ENCODE results near the gene GLIPR1L2. TPM values are rescaled to one million over a fixed set of nuclear protein-coding genes. Genes with fewer than 3 reads are reported as not detected.
"Not testable (repeated sequence)": the region's sequence is repeated elsewhere in the genome, so short reads cannot be mapped to it uniquely, and the experiment has no call there.

Gene GLIPR1L2
- total RNA-seq (2012; rRNA removed) = 0.22 and 0.25 TPM in 2 replicates

GRCh38 chr12:75390899-75391538, at the start of gene GLIPR1L2:
GLIPR1L2 (plus strand) TSS chr12:75391089; CDS start chr12:75391117, 28 bp downstream.
- Histone ChIP-seq H3K27me3 (ENCODE audit: control insufficient read depth, insufficient read depth, low read length) (no peaks in the 10 kb centered on the region), H3K9me3 (replicated peaks; ENCODE audit: low read length) (no peaks in the 10 kb centered on the region), H3K36me3 (ENCODE audit: insufficient read depth, low read length) (no peaks in the 10 kb centered on the region), H3K4me1 (ENCODE audit: control insufficient read depth, insufficient read depth, low read length) (peaks cover 26% of the 10 kb centered on the region), H3K9ac (ENCODE audit: low read depth, low read length) (peak within 1 kb of the TSS; percentile 84), H3K4me2 (ENCODE audit: low read length) (peak within 1 kb of the TSS; percentile 89), H3K4me3 (ENCODE audit: low read length) (peak within 1 kb of the TSS; percentile 74)

- no peaks in the 10 kb centered on the region for H3K27me3 ChIP-seq (ENCODE audit: control insufficient read depth, insufficient read depth, low read length)
- no peaks in the 10 kb centered on the region for H3K9me3 ChIP-seq (replicated peaks; ENCODE audit: low read length)
- H3K36me3 ChIP-seq (ENCODE audit: insufficient read depth, low read length) = no peaks in the 10 kb centered on the region
Observed at GRCh38 chr12:75341873-75342272, 49.0 kb upstream of the GLIPR1L2 start.

GRCh38 chr12:75345531-75345930, 45.4 kb upstream of the GLIPR1L2 start:
- Histone ChIP-seq H3K36me3 (ENCODE audit: insufficient read depth, low read length) (no peaks in the 10 kb centered on the region), H3K4me2 (ENCODE audit: low read length) (no peak overlapping the region), H3K9ac (ENCODE audit: low read depth, low read length) (no peak overlapping the region), H3K4me3 (ENCODE audit: low read length) (no peak overlapping the region), H3K9me3 (replicated peaks; ENCODE audit: low read length) (no peaks in the 10 kb centered on the region), H3K27me3 (ENCODE audit: control insufficient read depth, insufficient read depth, low read length) (no peaks in the 10 kb centered on the region), H3K4me1 (ENCODE audit: control insufficient read depth, insufficient read depth, low read length) (peaks cover 2% of the 10 kb centered on the region)

More at GRCh38 chr12:75341873-75342272, 49.0 kb upstream of the GLIPR1L2 start:
- Histone ChIP-seq H3K4me1 (ENCODE audit: control insufficient read depth, insufficient read depth, low read length) (peaks cover 2% of the 10 kb centered on the region), H3K4me3 (ENCODE audit: low read length) (no peak overlapping the region), H3K9ac (ENCODE audit: low read depth, low read length) (no peak overlapping the region), H3K4me2 (ENCODE audit: low read length) (no peak overlapping the region)

GRCh38 chr12:75346215-75346614, 44.7 kb upstream of the GLIPR1L2 start:
- not testable (repeated sequence) for H3K4me2 ChIP-seq (ENCODE audit: low read length); H3K9ac ChIP-seq (ENCODE audit: low read depth, low read length); H3K9me3 ChIP-seq (replicated peaks; ENCODE audit: low read length); H3K27me3 ChIP-seq (ENCODE audit: control insufficient read depth, insufficient read depth, low read length); H3K4me1 ChIP-seq (ENCODE audit: control insufficient read depth, insufficient read depth, low read length); H3K36me3 ChIP-seq (ENCODE audit: insufficient read depth, low read length); H3K4me3 ChIP-seq (ENCODE audit: low read length)

GRCh38 chr12:75349946-75350345, 40.9 kb upstream of the GLIPR1L2 start:
- Histone ChIP-seq H3K9me3 (replicated peaks; ENCODE audit: low read length) (no peaks in the 10 kb centered on the region), H3K9ac (ENCODE audit: low read depth, low read length) (no peak overlapping the region), H3K4me3 (ENCODE audit: low read length) (no peak overlapping the region), H3K4me1 (ENCODE audit: control insufficient read depth, insufficient read depth, low read length) (peaks cover 2% of the 10 kb centered on the region), H3K4me2 (ENCODE audit: low read length) (no peak overlapping the region), H3K36me3 (ENCODE audit: insufficient read depth, low read length) (no peaks in the 10 kb centered on the region), H3K27me3 (ENCODE audit: control insufficient read depth, insufficient read depth, low read length) (no peaks in the 10 kb centered on the region)

- H3K4me2 ChIP-seq (ENCODE audit: low read length) = no peak overlapping the region
- H3K9me3 ChIP-seq (replicated peaks; ENCODE audit: low read length) = no peaks in the 10 kb centered on the region
- H3K4me1 ChIP-seq (ENCODE audit: control insufficient read depth, insufficient read depth, low read length) = peaks cover 2% of the 10 kb centered on the region
- no peak overlapping the region for H3K9ac ChIP-seq (ENCODE audit: low read depth, low read length)
- no peak overlapping the region for H3K4me3 ChIP-seq (ENCODE audit: low read length)
- no peaks in the 10 kb centered on the region for H3K27me3 ChIP-seq (ENCODE audit: control insufficient read depth, insufficient read depth, low read length)
- no peaks in the 10 kb centered on the region for H3K36me3 ChIP-seq (ENCODE audit: insufficient read depth, low read length)
Observed at GRCh38 chr12:75350413-75350812, 40.5 kb upstream of the GLIPR1L2 start.

GRCh38 chr12:75354011-75354410, 36.9 kb upstream of the GLIPR1L2 start:
- Histone ChIP-seq H3K9me3 (replicated peaks; ENCODE audit: low read length) (no peaks in the 10 kb centered on the region), H3K4me2 (ENCODE audit: low read length) (no peak overlapping the region), H3K9ac (ENCODE audit: low read depth, low read length) (no peak overlapping the region)

GRCh38 chr12:75360920-75361319, 30.0 kb upstream of the GLIPR1L2 start:
- H3K9ac ChIP-seq (ENCODE audit: low read depth, low read length) = no peak overlapping the region
- no peak overlapping the region for H3K4me2 ChIP-seq (ENCODE audit: low read length)
- peaks cover 3% of the 10 kb centered on the region for H3K4me1 ChIP-seq (ENCODE audit: control insufficient read depth, insufficient read depth, low read length)
- no peaks in the 10 kb centered on the region for H3K36me3 ChIP-seq (ENCODE audit: insufficient read depth, low read length)
- no peak overlapping the region for H3K4me3 ChIP-seq (ENCODE audit: low read length)
- H3K9me3 ChIP-seq (replicated peaks; ENCODE audit: low read length) = no peaks in the 10 kb centered on the region
- H3K27me3 ChIP-seq (ENCODE audit: control insufficient read depth, insufficient read depth, low read length) = no peaks in the 10 kb centered on the region

More at GRCh38 chr12:75354011-75354410, 36.9 kb upstream of the GLIPR1L2 start:
- Histone ChIP-seq H3K4me3 (ENCODE audit: low read length) (no peak overlapping the region), H3K27me3 (ENCODE audit: control insufficient read depth, insufficient read depth, low read length) (no peaks in the 10 kb centered on the region), H3K36me3 (ENCODE audit: insufficient read depth, low read length) (no peaks in the 10 kb centered on the region), H3K4me1 (ENCODE audit: control insufficient read depth, insufficient read depth, low read length) (no peaks in the 10 kb centered on the region)

- Histone ChIP-seq H3K4me3 (ENCODE audit: low read length) (no peak overlapping the region), H3K9ac (ENCODE audit: low read depth, low read length) (no peak overlapping the region), H3K27me3 (ENCODE audit: control insufficient read depth, insufficient read depth, low read length) (no peaks in the 10 kb centered on the region)
Observed at GRCh38 chr12:75361408-75361807, 29.5 kb upstream of the GLIPR1L2 start.

GRCh38 chr12:75364919-75365318, 26.0 kb upstream of the GLIPR1L2 start:
- no peaks in the 10 kb centered on the region for H3K27me3 ChIP-seq (ENCODE audit: control insufficient read depth, insufficient read depth, low read length)
- H3K4me2 ChIP-seq (ENCODE audit: low read length) = no peak overlapping the region
- H3K9me3 ChIP-seq (replicated peaks; ENCODE audit: low read length) = no peaks in the 10 kb centered on the region
- peaks cover 13% of the 10 kb centered on the region for H3K4me1 ChIP-seq (ENCODE audit: control insufficient read depth, insufficient read depth, low read length)
- H3K4me3 ChIP-seq (ENCODE audit: low read length) = no peak overlapping the region
- no peaks in the 10 kb centered on the region for H3K36me3 ChIP-seq (ENCODE audit: insufficient read depth, low read length)
- H3K9ac ChIP-seq (ENCODE audit: low read depth, low read length) = no peak overlapping the region

More at GRCh38 chr12:75361408-75361807, 29.5 kb upstream of the GLIPR1L2 start:
- Histone ChIP-seq H3K36me3 (ENCODE audit: insufficient read depth, low read length) (no peaks in the 10 kb centered on the region), H3K4me1 (ENCODE audit: control insufficient read depth, insufficient read depth, low read length) (peaks cover 7% of the 10 kb centered on the region), H3K9me3 (replicated peaks; ENCODE audit: low read length) (no peaks in the 10 kb centered on the region), H3K4me2 (ENCODE audit: low read length) (no peak overlapping the region)

- no peaks in the 10 kb centered on the region for H3K27me3 ChIP-seq (ENCODE audit: control insufficient read depth, insufficient read depth, low read length)
- peaks cover 13% of the 10 kb centered on the region for H3K4me1 ChIP-seq (ENCODE audit: control insufficient read depth, insufficient read depth, low read length)
- no peak overlapping the region for H3K9ac ChIP-seq (ENCODE audit: low read depth, low read length)
- H3K4me3 ChIP-seq (ENCODE audit: low read length) = no peak overlapping the region
- peak overlapping the region; percentile 30 for H3K4me2 ChIP-seq (ENCODE audit: low read length)
- H3K9me3 ChIP-seq (replicated peaks; ENCODE audit: low read length) = no peaks in the 10 kb centered on the region
- no peaks in the 10 kb centered on the region for H3K36me3 ChIP-seq (ENCODE audit: insufficient read depth, low read length)
Observed at GRCh38 chr12:75366629-75367028, 24.3 kb upstream of the GLIPR1L2 start.

- no peaks in the 10 kb centered on the region for H3K27me3 ChIP-seq (ENCODE audit: control insufficient read depth, insufficient read depth, low read length)
- no peaks in the 10 kb centered on the region for H3K36me3 ChIP-seq (ENCODE audit: insufficient read depth, low read length)
- H3K4me3 ChIP-seq (ENCODE audit: low read length) = no peak overlapping the region
- H3K9ac ChIP-seq (ENCODE audit: low read depth, low read length) = no peak overlapping the region
- H3K9me3 ChIP-seq (replicated peaks; ENCODE audit: low read length) = no peaks in the 10 kb centered on the region
- H3K4me1 ChIP-seq (ENCODE audit: control insufficient read depth, insufficient read depth, low read length) = no peaks in the 10 kb centered on the region
- no peak overlapping the region for H3K4me2 ChIP-seq (ENCODE audit: low read length)
Observed at GRCh38 chr12:75374971-75375370, 15.9 kb upstream of the GLIPR1L2 start.
